IPS-NIHi11 (cell line): Measurements from ENCODE around the gene POLRMT.
"Not testable (repeated sequence)": the region's sequence is repeated elsewhere in the genome, so short reads cannot be mapped to it uniquely, and the experiment has no call there.

Source experiments
- DNase-seq: peaks from one replicate; pipeline ENCODE4 v3.0.0; 2012; ENCODE audit warnings: mixed read lengths, low spot score

The POLRMT gene

GRCh38 chr19:610801-611480 lies 22.4 kb downstream of the POLRMT start:
- peak; percentile 71 for DNase-seq

- no peak for DNase-seq
These were observed 23.1 kb downstream of the POLRMT start for GRCh38 chr19:610071-610800.

DNA sequence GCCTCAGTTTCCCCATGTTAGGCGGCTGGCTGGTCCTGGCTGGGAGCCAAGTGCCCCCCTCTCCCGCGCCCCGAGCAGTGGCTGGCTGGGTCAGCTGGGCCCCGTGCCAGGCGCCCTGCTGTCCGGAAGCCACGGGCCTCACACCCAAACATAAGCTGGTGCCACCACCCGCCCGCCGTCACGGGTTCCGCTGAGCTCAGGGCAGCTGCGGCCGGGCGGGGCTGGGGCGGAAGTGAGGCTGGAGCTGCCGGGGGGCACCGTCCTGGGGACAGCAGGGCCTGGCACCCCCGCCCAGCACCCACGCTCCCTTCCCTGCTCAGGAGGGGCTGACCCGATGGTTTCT lies 24.4 kb downstream of the POLRMT start:
- DNase-seq, result no peak

DNA sequence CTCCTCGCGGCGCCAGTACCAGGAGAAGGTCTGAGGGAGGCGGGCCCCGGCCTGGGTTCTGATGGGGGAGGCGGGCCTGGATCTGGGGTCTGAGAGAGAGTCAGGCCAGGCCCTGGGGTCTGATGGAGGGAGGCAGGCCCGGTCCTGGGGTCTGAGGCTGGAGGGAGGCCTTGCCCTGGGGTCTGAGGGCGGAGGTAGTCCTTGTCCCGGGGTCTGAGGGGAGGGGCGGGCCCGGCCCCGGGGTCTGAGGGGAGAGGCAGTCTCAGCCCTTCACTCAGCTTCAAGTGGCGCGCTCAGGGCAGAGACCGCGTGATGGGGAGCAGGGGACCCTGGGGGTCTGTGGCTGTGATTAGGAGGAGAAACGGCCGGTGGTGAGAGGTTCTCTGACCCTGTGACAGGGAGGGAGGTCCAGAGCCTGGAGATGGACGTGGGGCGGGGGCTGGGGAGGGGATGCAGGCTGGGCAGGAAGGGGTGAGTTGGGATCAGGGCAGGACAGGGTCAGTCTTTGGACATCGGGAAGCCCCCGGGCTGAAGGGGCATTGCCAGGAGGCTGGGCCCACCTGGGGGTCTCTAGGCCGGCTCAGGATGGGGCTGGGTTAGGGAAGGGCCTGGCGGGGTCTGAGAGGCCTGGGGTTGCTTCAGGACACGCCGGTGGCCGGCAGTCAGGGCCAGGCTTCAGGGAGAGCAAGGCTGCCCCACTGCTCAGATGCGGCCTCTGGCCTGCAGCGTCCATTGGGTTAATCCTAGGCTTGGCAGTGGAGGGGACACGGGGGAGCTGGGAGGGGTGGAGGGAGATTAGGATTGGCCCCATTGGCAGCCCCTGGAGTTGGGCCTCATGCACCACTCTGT lies 25.0 kb downstream of the POLRMT start:
- DNase-seq, result no peak

DNA sequence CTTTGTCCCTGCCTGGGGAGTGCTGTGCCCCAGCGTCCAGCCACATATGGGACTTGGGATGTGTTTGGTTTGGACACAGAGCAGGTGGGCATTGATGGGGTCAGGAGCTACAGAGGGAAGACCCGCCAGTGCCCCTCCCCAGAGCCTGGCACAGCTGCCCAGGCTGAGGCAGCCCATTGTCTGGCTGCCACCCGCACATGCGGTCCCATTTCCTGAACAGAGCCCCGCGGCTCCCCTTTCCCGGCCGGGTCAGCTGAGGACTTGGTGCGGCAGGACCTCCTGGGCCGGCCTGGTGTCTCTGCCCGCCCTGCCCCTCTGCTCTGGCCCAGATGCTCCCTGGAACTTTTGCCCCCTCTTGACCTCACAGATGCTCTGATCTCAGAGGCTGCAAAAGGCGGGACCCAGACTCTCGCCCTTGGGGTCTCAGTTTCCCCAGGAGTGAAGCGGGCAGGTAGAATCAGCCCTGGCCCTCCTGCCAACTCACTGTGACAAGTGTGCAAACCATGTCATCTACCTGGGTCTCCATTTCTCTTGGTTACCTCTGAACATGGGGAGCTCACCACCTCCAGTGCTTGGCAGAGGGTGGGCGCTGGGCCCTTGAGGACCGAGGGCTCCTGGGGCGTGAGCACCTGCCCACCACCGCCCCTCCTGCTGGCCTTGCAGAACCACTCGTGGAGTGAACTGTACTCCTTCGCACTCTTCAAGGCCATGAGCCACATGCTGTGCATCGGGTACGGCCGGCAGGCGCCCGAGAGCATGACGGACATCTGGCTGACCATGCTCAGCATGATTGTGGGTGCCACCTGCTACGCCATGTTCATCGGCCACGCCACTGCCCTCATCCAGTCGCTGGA lies 25.8 kb downstream of the POLRMT start:
- DNase-seq, result no peak

DNA sequence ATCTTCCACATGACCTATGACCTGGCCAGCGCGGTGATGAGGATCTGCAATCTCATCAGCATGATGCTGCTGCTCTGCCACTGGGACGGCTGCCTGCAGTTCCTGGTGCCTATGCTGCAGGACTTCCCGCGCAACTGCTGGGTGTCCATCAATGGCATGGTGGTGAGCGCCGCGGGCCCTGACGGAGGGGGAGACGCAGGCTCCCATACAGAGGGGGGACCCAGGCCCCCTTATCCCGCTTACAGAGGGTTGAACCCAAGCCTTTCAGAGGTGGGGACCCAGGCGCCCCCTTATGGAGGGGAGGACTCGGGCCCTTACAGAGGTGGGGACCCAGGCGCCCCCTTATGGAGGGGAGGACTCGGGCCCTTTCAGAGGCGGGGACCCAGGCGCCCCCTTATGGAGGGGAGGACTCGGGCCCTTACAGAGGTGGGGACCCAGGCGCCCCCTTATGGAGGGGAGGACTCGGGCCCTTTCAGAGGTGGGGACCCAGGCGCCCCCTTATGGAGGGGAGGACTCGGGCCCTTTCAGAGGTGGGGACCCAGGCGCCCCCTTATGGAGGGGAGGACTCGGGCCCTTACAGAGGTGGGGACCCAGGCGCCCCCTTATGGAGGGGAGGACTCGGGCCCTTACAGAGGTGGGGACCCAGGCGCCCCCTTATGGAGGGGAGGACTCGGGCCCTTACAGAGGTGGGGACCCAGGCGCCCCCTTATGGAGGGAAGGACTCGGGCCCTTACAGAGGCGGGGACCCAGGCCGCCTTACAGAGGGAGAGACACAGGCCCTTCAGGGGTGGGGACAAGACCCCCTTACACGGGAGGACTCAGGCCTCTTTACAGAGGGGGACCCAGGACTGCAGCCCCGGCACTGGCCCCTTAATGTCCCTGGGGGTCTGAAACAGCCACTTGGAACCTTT lies 28.0 kb downstream of the POLRMT start:
- not testable (repeated sequence) for DNase-seq

DNA sequence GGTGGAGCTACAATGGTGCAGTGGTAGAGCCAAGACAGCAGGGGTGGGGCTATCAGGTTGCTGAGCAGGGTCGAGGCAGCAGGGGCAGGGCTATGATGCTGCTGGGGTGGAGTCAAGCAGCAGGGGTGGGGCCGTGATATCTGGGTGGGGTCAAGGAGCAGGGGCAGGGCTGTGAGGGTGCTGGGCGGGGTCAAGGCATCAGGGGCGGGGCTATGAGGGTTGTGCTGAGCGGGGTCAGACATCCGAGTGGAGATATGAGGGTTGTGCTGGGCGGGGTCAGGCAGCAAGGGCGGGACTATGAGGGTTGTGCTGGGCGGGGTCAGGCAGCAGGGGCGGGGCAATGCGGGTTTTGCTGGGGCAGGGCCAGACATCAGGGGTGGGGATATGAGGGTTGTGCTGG lies 29.0 kb downstream of the POLRMT start:
- peak; percentile 54 for DNase-seq

GRCh38 chr19:603779-604178 lies 29.6 kb downstream of the POLRMT start:
- DNase-seq, result not testable (repeated sequence)

- not testable (repeated sequence) for DNase-seq
These were observed 30.1 kb downstream of the POLRMT start for GRCh38 chr19:603302-603639.

DNA sequence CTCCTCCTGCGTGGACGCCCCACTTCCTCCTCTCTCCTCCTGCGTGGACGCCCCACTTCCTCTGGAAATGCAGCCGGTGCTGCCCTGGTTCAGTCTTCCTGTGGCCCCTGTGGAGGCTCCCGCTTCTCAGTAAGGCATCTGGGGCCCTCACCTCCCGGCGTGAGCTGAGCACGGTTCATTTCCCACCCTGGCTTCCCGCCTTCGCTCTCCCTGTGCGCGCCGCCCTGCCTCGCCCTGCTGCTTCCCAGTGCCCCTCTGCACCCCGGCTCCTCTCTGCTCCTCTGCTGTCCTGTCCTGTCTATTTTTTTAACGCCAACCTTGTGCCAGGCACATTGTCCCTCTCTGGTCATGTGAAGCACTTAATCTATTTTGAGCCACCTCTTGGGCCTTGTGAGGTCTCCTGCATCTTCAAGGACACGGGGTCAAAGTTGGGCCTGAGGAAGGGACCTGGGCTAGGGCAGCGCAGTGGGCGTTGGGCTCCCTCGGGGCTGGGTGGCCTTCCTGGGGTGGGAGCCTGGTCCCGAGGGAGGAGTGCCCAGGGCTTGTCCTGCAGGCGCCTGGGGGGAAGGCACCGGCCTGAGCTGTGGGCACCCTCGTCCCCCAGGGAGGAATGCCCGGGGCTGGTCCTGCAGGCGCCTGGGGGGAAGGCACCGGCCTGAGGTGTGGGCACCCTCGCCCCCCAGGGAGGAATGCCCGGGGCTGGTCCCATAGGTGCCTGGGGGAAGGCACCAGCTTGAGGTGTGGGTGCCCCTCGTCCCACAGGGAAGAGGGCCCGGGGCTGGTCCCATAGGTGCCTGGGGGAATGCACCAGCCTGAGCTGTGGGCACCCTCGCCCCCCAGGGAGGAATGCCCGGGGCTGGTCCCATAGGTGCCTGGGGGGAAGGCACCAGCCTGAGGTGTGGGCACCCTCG lies 30.7 kb downstream of the POLRMT start:
- no peak for DNase-seq

DNA sequence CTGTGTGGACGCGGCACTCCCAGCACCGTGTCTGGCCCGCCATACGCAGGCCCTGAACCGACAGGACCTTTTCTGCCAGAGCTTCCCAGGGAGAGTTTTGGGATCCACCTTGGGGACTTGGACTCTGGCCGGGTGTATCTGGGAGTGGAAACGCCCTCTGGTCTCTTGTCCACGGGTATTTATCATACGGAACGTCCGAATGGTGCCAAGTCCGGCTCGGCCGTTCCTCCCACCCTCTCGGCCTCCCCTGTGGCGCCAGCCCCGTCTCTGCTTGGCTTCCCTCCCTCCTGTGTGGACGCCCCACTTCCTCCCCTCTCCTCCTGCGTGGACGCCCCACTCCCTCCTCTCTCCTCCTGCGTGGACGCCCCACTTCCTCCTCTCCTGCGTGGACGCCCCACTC lies 31.5 kb downstream of the POLRMT start:
- DNase-seq, result no peak

DNA sequence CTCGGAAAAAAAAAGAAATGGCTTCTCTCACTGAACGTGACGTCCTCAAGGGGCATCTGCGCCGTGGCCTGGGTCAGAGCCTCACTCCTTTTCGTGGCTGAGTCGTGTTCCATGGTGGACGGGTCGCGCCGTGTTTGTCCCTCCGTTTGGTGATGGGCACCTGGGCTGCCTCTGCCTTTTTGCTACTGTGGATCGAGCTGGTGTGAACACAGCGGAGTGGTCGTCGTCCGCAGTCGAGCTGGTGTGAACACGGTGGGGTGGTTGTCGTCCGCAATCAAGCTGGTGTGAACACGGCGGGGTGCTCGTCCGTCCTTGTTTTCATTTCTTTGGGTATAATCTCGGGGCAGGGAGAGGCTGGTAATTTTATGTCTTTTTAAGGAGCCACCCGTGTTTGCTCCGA lies 32.0 kb downstream of the POLRMT start:
- DNase-seq, result no peak

GRCh38 chr19:597406-598315 lies 35.7 kb downstream of the POLRMT start:
- no peak for DNase-seq

DNA sequence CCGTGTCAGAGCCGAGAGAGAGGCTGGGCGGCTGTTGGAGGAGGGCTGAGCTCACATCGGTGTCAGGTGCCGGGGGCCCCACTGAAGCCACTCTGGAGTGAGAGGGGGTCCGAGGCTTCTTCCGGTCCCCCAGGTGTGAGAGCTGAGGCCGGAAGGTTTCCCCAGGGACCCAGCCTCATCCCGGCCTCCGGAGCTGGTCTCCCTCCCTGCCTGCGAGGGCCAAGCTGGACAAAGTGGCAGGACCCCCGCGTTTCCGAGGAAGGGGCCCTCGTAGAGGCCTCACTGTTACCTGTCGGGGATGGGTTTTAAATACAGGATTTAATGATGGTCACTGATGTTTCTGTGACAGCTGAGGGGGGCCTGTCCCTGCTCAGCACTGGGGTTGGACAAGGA lies 37.1 kb downstream of the POLRMT start:
- DNase-seq, result no peak

DNA sequence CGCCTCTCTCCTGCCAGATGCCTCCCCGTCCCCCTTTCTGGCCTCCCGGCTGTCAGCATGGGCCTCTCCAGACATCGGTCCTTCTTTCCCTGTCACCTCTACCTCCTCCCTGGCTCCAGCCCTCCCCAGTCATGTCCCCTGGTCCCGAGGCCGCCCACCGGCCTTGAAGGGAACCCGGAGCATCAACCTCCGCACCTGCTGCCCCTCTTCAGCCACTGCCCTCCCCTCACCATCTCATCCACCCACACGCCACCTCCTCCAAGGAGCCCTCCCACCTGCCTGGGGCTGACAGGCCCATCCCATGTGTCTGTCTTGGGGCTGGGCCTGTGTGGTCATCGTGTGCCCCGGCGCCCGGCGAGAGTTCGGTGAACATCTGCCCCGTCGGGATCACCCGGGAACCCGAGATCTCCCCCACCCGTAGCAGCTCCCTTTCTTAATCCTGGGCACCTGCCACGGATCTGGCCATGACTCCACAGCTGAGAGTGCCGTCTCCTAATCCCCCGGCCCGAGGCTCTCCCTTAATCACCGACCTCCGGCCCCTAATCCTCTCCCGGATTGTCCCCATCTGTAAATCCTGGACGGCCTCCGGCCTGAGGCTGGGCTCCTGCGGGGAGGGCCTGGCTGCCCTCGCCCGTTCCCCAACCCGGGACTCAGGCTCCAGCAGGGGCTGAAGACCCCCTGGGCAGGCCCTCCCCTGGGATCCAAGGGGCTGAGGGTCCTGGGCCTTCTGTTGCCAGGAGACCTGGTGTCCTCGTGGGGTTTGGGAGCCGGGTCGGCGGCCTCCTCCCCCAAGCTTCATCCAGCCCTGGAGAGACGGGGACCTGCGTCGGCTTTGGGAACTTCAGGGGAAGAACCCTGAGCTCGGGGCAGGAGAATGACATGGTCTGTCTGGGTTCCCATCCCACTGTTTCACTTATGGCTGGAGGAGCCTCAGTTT lies 37.7 kb downstream of the POLRMT start:
- DNase-seq, result no peak

GRCh38 chr19:594265-594870 lies 39.0 kb downstream of the POLRMT start:
- no peak for DNase-seq

DNA sequence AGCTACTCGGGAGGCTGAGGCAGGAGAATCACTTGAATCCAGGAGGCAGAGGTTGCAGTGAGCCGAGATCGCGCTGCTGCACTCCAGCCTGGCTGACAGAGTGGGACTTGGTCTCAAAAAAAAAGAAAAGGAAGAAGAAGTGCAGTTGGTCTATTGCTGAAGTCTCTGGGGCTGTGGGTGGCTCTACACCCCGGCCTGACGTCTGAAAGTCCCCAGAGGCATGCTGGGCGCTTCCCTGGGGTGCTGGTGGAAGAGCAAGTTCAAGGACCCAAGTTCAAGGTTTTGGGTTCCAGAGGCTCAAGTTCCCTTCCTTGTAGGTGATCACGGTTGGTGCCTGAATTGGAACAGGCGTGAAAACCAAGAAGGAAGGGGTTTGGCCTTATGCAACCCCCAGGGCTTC lies 39.8 kb downstream of the POLRMT start:
- no peak for DNase-seq
